Measurements from ENCODE around the gene CLTB.

The CLTB gene

GRCh38 chr5:176371621-176372539 is 44.5 kb downstream of the CLTB start:
- Histone ChIP-seq H4K20me1 (ENCODE audit: control insufficient read depth, insufficient read depth, low read depth, low read length) (no peaks in the 10 kb centered on the region), H3K4me3 (ENCODE audit: low read length) (no peak overlapping the region), H3K9me2 (replicated peaks; ENCODE audit: control insufficient read depth, low read length) (no peaks in the 10 kb centered on the region), H3K4me1 (ENCODE audit: control insufficient read depth, low read length) (peaks cover 7% of the 10 kb centered on the region), H3K79me2 (ENCODE audit: control insufficient read depth, low read length) (no peaks in the 10 kb centered on the region), H3K36me3 (ENCODE audit: control insufficient read depth, low read length) (peaks cover 3% of the 10 kb centered on the region; the same call in 1 of the 2 replicates), H3F3A (ENCODE audit: control insufficient read depth, insufficient read depth) (no peaks in the 10 kb centered on the region), H3K9me3 (ENCODE audit: control insufficient read depth, insufficient read depth, low read length) (no peaks in the 10 kb centered on the region), H3K27me3 (ENCODE audit: control insufficient read depth, low read length) (no peaks in the 10 kb centered on the region), H3K27ac (ENCODE audit: low read depth, low read length) (no peak overlapping the region), H3K4me2 (ENCODE audit: low read length) (no peak overlapping the region)
- TF ChIP-seq CTCF (IDR thresholded peaks at IDR 0.05; ENCODE audit: low read depth, low read length, poor library complexity, severe bottlenecking) (no peak), EZH2phosphoT487 (IDR thresholded peaks at IDR 0.05; ENCODE audit: borderline replicate concordance, low read length) (no peak)

- Histone ChIP-seq H3K36me3 (ENCODE audit: control insufficient read depth, low read length) (peaks cover 3% of the 10 kb centered on the region; the same call in 1 of the 2 replicates), H3F3A (ENCODE audit: control insufficient read depth, insufficient read depth) (no peaks in the 10 kb centered on the region), H3K79me2 (ENCODE audit: control insufficient read depth, low read length) (no peaks in the 10 kb centered on the region), H4K20me1 (ENCODE audit: control insufficient read depth, insufficient read depth, low read depth, low read length) (no peaks in the 10 kb centered on the region), H3K27me3 (ENCODE audit: control insufficient read depth, low read length) (no peaks in the 10 kb centered on the region), H3K4me1 (ENCODE audit: control insufficient read depth, low read length) (peaks cover 16% of the 10 kb centered on the region), H3K27ac (ENCODE audit: low read depth, low read length) (no peak overlapping the region), H3K9me2 (replicated peaks; ENCODE audit: control insufficient read depth, low read length) (no peaks in the 10 kb centered on the region), H3K4me3 (ENCODE audit: low read length) (no peak overlapping the region), H3K4me2 (ENCODE audit: low read length) (no peak overlapping the region), H3K9me3 (ENCODE audit: control insufficient read depth, insufficient read depth, low read length) (no peaks in the 10 kb centered on the region)
- TF ChIP-seq EZH2phosphoT487 (IDR thresholded peaks at IDR 0.05; ENCODE audit: borderline replicate concordance, low read length) = no peak
- TF ChIP-seq CTCF (IDR thresholded peaks at IDR 0.05; ENCODE audit: low read depth, low read length, poor library complexity, severe bottlenecking) = no peak
Observed at GRCh38 chr5:176369934-176370711, 46.2 kb downstream of the CLTB start.

- 0 out of 2 replicates have a peak, but pooled peaks cover 3% of the 10 kb centered on the region for H3K27me3 ChIP-seq (ENCODE audit: control insufficient read depth, low read length)
- H3F3A ChIP-seq (ENCODE audit: control insufficient read depth, insufficient read depth) = no peaks in the 10 kb centered on the region
- no peaks in the 10 kb centered on the region for H3K79me2 ChIP-seq (ENCODE audit: control insufficient read depth, low read length)
- H3K36me3 ChIP-seq (ENCODE audit: control insufficient read depth, low read length) = no peaks in the 10 kb centered on the region
- H3K4me1 ChIP-seq (ENCODE audit: control insufficient read depth, low read length) = peaks cover 21% of the 10 kb centered on the region
- H3K27ac ChIP-seq (ENCODE audit: low read depth, low read length) = no peak overlapping the region
- no peak overlapping the region for H3K4me2 ChIP-seq (ENCODE audit: low read length)
- no peaks in the 10 kb centered on the region for H3K9me2 ChIP-seq (replicated peaks; ENCODE audit: control insufficient read depth, low read length)
- TF ChIP-seq CTCF (IDR thresholded peaks at IDR 0.05; ENCODE audit: low read depth, low read length, poor library complexity, severe bottlenecking) = no peak
- no peak for TF ChIP-seq EZH2phosphoT487 (IDR thresholded peaks at IDR 0.05; ENCODE audit: borderline replicate concordance, low read length)
- no peaks in the 10 kb centered on the region for H3K9me3 ChIP-seq (ENCODE audit: control insufficient read depth, insufficient read depth, low read length)
- no peak overlapping the region for H3K4me3 ChIP-seq (ENCODE audit: low read length)
- H4K20me1 ChIP-seq (ENCODE audit: control insufficient read depth, insufficient read depth, low read depth, low read length) = no peaks in the 10 kb centered on the region
Observed at GRCh38 chr5:176368726-176369125, 47.6 kb downstream of the CLTB start.
